Measurements from ENCODE around the gene TMED9.
"Not testable (repeated sequence)": the region's sequence is repeated elsewhere in the genome, so short reads cannot be mapped to it uniquely, and the experiment has no call there.

TMED9 gene

GRCh38 chr5:177609076-177610059 is 17.4 kb downstream of the TMED9 start:
- Histone ChIP-seq H3K27ac (ENCODE audit: low read depth, low read length) (no peak overlapping the region), H3K36me3 (ENCODE audit: control insufficient read depth in 5 of 5, insufficient read depth in 5 of 5, low read length in 5 of 5) (peaks cover 0 to 39% (median 20%) of the 10 kb centered on the region in 5 donors), H3K27me3 (ENCODE audit: control insufficient read depth in 5 of 5, insufficient read depth in 4 of 5, low read length in 5 of 5) (no peaks in the 10 kb centered on the region), H3K4me3 (ENCODE audit: low read depth in 1 of 5, low read length in 5 of 5) (no peak overlapping the region), H3K4me1 (ENCODE audit: control insufficient read depth in 5 of 5, insufficient read depth in 5 of 5, low read length in 5 of 5) (peaks cover 0 to 9% (median 8%) of the 10 kb centered on the region in 5 donors), H3K9me3 (ENCODE audit: control insufficient read depth in 5 of 5, low read length in 5 of 5) (no peaks in the 10 kb centered on the region), H3K9ac (ENCODE audit: low read length in 5 of 5) (no peak overlapping the region)

DNA sequence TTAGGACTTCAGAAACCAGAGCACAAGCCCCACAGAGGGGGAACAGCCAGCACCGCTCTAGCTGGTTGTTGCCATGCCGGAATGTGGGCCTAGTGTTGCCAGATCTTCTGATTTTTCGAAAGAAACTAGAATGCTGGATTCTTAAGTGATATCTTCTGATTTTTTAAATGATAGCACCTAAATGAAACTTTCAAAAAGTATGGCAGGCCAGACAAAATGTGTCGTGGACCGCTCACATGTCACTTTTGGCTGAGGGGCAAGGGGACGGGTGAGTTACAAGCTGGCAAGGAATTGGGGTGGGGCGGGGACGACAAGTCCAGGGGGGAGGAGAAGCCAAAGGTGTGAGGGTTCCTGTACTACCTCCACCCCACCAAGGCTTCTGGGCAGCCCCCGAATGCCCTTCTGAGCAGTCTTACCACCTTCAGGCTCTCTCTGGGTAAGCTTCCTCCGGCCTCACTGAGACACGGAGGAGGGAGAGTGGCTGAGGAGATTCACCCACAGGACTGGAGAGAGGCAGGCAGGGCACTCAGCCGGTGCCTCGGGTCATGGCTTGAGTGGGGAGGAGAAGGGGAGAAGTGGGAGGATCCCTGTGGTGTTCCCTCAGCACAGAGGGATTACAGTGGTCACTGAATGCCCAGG is 18.2 kb downstream of the TMED9 start:
- Histone ChIP-seq H3K36me3 (ENCODE audit: control insufficient read depth in 5 of 5, insufficient read depth in 5 of 5, low read length in 5 of 5) (peaks cover 0 to 36% (median 18%) of the 10 kb centered on the region in 5 donors), H3K4me1 (ENCODE audit: control insufficient read depth in 5 of 5, insufficient read depth in 5 of 5, low read length in 5 of 5) (peaks cover 0 to 9% (median 8%) of the 10 kb centered on the region in 5 donors), H3K27me3 (ENCODE audit: control insufficient read depth in 5 of 5, insufficient read depth in 4 of 5, low read length in 5 of 5) (no peaks in the 10 kb centered on the region), H3K9me3 (ENCODE audit: control insufficient read depth in 5 of 5, low read length in 5 of 5) (no peaks in the 10 kb centered on the region), H3K9ac (ENCODE audit: low read length in 5 of 5) (no peak overlapping the region), H3K27ac (ENCODE audit: low read depth, low read length) (no peak overlapping the region), H3K4me3 (ENCODE audit: low read depth in 1 of 5, low read length in 5 of 5) (no peak overlapping the region)

DNA sequence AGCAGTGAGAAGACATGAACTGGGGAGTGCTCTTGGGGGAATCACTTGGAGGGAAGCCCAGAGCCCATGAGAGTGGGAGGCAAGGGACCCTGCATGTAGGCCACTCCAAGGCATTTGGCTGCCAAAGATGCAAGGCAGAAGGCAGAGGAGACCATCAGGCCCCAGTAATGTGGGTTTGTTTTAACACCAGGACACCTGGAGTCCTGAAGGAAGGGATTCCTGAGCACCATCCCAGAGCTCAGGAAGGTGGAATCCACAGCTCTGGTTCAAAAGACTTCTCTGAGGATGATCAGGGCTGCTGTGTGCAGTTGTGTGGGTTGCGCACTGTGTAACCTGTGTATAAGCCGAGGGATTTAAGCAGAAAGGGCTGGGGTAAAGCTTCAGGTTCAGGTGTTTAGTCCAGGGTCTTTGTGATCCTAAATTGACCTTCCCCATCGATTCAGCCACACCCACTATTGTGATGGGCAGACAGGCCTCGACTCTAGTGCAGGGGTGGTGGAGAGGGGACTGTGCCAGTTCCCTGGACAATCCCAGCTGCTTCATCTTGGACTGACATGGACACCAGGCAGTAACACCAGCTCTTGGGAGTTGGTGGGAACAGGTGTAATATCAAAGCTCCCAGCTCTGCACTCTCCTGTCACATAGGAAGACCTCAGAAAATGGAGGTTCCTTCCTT is 18.9 kb downstream of the TMED9 start:
- Histone ChIP-seq H3K36me3 (ENCODE audit: control insufficient read depth in 5 of 5, insufficient read depth in 5 of 5, low read length in 5 of 5) (peaks cover 0 to 34% (median 11%) of the 10 kb centered on the region in 5 donors), H3K9ac (ENCODE audit: low read length in 5 of 5) (no peak overlapping the region), H3K27me3 (ENCODE audit: control insufficient read depth in 5 of 5, insufficient read depth in 4 of 5, low read length in 5 of 5) (no peaks in the 10 kb centered on the region), H3K4me3 (ENCODE audit: low read depth in 1 of 5, low read length in 5 of 5) (no peak overlapping the region), H3K27ac (ENCODE audit: low read depth, low read length) (no peak overlapping the region), H3K9me3 (ENCODE audit: control insufficient read depth in 5 of 5, low read length in 5 of 5) (no peaks in the 10 kb centered on the region), H3K4me1 (ENCODE audit: control insufficient read depth in 5 of 5, insufficient read depth in 5 of 5, low read length in 5 of 5) (peaks cover 0 to 9% (median 8%) of the 10 kb centered on the region in 5 donors)

GRCh38 chr5:177611446-177612214 is 19.6 kb downstream of the TMED9 start:
- peaks cover 0 to 31% (median 9%) of the 10 kb centered on the region in 5 donors for H3K36me3 ChIP-seq (ENCODE audit: control insufficient read depth in 5 of 5, insufficient read depth in 5 of 5, low read length in 5 of 5)
- no peak overlapping the region for H3K9ac ChIP-seq (ENCODE audit: low read length in 5 of 5)
- H3K9me3 ChIP-seq (ENCODE audit: control insufficient read depth in 5 of 5, low read length in 5 of 5): no peaks in the 10 kb centered on the region
- H3K27me3 ChIP-seq (ENCODE audit: control insufficient read depth in 5 of 5, insufficient read depth in 4 of 5, low read length in 5 of 5): no peaks in the 10 kb centered on the region
- H3K4me1 ChIP-seq (ENCODE audit: control insufficient read depth in 5 of 5, insufficient read depth in 5 of 5, low read length in 5 of 5): peaks cover 0 to 9% (median 8%) of the 10 kb centered on the region in 5 donors
- no peak overlapping the region for H3K4me3 ChIP-seq (ENCODE audit: low read depth in 1 of 5, low read length in 5 of 5)
- H3K27ac ChIP-seq (ENCODE audit: low read depth, low read length): no peak overlapping the region

DNA sequence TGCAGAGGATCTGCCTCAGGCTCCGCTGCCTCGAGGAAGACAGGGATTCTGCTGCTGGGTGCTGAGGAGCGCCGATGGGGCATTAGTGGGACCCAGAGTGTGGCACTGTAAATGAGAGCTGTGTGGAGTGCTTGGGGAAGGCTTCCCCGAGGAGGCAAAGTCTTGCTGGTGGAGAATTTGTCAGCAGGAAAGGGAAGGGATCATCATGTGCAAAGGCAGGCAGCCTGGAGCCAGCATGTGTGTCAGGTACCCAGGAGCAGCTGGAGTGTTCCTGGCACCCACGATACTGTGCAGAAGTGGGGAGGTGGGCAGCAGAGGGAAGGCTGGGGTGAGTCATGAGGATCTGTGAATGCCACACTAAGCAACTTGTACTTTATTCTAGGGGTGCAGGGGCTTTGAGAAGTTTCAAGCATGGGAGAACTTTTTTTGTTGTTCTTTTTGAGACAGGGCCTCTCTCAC is 20.2 kb downstream of the TMED9 start:
- H3K27ac ChIP-seq (ENCODE audit: low read depth, low read length): no peak overlapping the region
- peaks cover 0 to 30% (median 9%) of the 10 kb centered on the region in 5 donors for H3K36me3 ChIP-seq (ENCODE audit: control insufficient read depth in 5 of 5, insufficient read depth in 5 of 5, low read length in 5 of 5)
- no peaks in the 10 kb centered on the region for H3K9me3 ChIP-seq (ENCODE audit: control insufficient read depth in 5 of 5, low read length in 5 of 5)
- H3K9ac ChIP-seq (ENCODE audit: low read length in 5 of 5): no peak overlapping the region
- H3K4me3 ChIP-seq (ENCODE audit: low read depth in 1 of 5, low read length in 5 of 5): no peak overlapping the region
- no peaks in the 10 kb centered on the region for H3K27me3 ChIP-seq (ENCODE audit: control insufficient read depth in 5 of 5, insufficient read depth in 4 of 5, low read length in 5 of 5)
- H3K4me1 ChIP-seq (ENCODE audit: control insufficient read depth in 5 of 5, insufficient read depth in 5 of 5, low read length in 5 of 5): peaks cover 0 to 5% (median 5%) of the 10 kb centered on the region in 5 donors

DNA sequence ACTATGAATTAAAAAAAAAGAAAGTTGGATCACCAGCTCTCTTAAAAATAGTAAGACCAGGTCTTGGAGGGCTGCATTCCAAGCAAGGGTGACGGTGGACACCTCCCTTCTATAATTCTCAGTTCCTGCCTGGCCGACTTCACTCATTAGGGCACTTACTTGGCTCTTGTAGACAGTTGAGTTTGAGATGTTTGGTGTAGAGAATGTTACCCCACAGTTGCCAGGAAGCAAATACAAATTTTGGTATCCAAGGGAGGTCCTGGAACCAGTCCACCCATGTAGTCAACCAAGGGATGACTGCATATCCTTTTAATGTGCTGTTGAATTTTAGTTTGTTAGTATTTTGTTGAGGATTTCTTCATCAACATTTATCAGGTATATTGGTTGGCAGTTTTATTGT is 28.6 kb downstream of the TMED9 start:
- H3K27me3 ChIP-seq (ENCODE audit: control insufficient read depth in 5 of 5, insufficient read depth in 4 of 5, low read length in 5 of 5): no peaks in the 10 kb centered on the region
- H3K4me1 ChIP-seq (ENCODE audit: control insufficient read depth in 5 of 5, insufficient read depth in 5 of 5, low read length in 5 of 5): no peaks in the 10 kb centered on the region
- no peak overlapping the region for H3K27ac ChIP-seq (ENCODE audit: low read depth, low read length)
- peaks cover 0 to 4% (median 0%) of the 10 kb centered on the region in 5 donors for H3K9me3 ChIP-seq (ENCODE audit: control insufficient read depth in 5 of 5, low read length in 5 of 5)
- H3K4me3 ChIP-seq (ENCODE audit: low read depth in 1 of 5, low read length in 5 of 5): no peak overlapping the region
- H3K36me3 ChIP-seq (ENCODE audit: control insufficient read depth in 5 of 5, insufficient read depth in 5 of 5, low read length in 5 of 5): peaks cover 15 to 54% (median 30%) of the 10 kb centered on the region in 5 donors
- no peak overlapping the region for H3K9ac ChIP-seq (ENCODE audit: low read length in 5 of 5)

DNA sequence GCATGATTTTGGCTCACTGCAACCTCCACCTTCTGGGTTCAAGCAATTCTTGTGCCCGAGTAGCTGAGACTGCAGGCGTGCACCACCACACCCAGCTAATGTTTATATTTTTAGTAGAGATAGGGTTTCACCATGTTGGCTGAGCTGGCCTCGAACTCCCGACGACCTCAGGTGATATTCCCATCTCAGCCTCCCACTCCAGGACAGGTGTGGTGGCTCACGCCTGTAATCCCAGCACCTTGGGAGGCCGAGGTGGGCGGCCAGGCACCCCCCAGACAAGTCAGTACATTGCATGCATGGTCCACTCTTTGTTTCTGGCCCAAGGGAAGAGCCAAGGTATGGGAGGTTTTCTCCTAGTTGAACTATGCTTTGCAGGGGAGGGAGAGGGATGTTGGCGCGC is 32.2 kb downstream of the TMED9 start:
- not testable (repeated sequence) for H3K27ac ChIP-seq (ENCODE audit: low read depth, low read length); H3K9me3 ChIP-seq (ENCODE audit: control insufficient read depth in 5 of 5, low read length in 5 of 5); H3K9ac ChIP-seq (ENCODE audit: low read length in 5 of 5); H3K4me3 ChIP-seq (ENCODE audit: low read depth in 1 of 5, low read length in 5 of 5); H3K27me3 ChIP-seq (ENCODE audit: control insufficient read depth in 5 of 5, insufficient read depth in 4 of 5, low read length in 5 of 5); H3K4me1 ChIP-seq (ENCODE audit: control insufficient read depth in 5 of 5, insufficient read depth in 5 of 5, low read length in 5 of 5)
- H3K36me3 ChIP-seq (ENCODE audit: control insufficient read depth in 5 of 5, insufficient read depth in 5 of 5, low read length in 5 of 5): peaks cover 10 to 31% (median 17%) of the 10 kb centered on the region in 5 donors

- peaks cover 0 to 14% (median 3%) of the 10 kb centered on the region in 5 donors for H3K36me3 ChIP-seq (ENCODE audit: control insufficient read depth in 5 of 5, insufficient read depth in 5 of 5, low read length in 5 of 5)
- not testable (repeated sequence) for H3K27ac ChIP-seq (ENCODE audit: low read depth, low read length); H3K9ac ChIP-seq (ENCODE audit: low read length in 5 of 5); H3K4me3 ChIP-seq (ENCODE audit: low read depth in 1 of 5, low read length in 5 of 5); H3K27me3 ChIP-seq (ENCODE audit: control insufficient read depth in 5 of 5, insufficient read depth in 4 of 5, low read length in 5 of 5); H3K4me1 ChIP-seq (ENCODE audit: control insufficient read depth in 5 of 5, insufficient read depth in 5 of 5, low read length in 5 of 5); H3K9me3 ChIP-seq (ENCODE audit: control insufficient read depth in 5 of 5, low read length in 5 of 5)
These were observed 38.2 kb downstream of the TMED9 start for GRCh38 chr5:177630186-177630585.

- not testable (repeated sequence) for H3K27ac ChIP-seq (ENCODE audit: low read depth, low read length); H3K9ac ChIP-seq (ENCODE audit: low read length in 5 of 5); H3K36me3 ChIP-seq (ENCODE audit: control insufficient read depth in 5 of 5, insufficient read depth in 5 of 5, low read length in 5 of 5); H3K4me3 ChIP-seq (ENCODE audit: low read depth in 1 of 5, low read length in 5 of 5); H3K27me3 ChIP-seq (ENCODE audit: control insufficient read depth in 5 of 5, insufficient read depth in 4 of 5, low read length in 5 of 5); H3K4me1 ChIP-seq (ENCODE audit: control insufficient read depth in 5 of 5, insufficient read depth in 5 of 5, low read length in 5 of 5); H3K9me3 ChIP-seq (ENCODE audit: control insufficient read depth in 5 of 5, low read length in 5 of 5)
These were observed 42.9 kb downstream of the TMED9 start for GRCh38 chr5:177634912-177635311.

Measured in subcutaneous abdominal adipose tissue (tissue), 5 donors.